ENCODE measurements around the gene FANCI.

Gene FANCI

GRCh38 chr15:89320200-89320599, 76.4 kb downstream of the FANCI start:
- no peak overlapping the region for H3K27ac ChIP-seq (ENCODE audit: low read length)
- no peak overlapping the region for H3K9ac ChIP-seq (ENCODE audit: low read length)
- H3K79me2 ChIP-seq (ENCODE audit: low read length): peaks cover 4% of the 10 kb centered on the region; the same call in 1 of the 2 replicates
- peaks cover 93% of the 10 kb centered on the region for H3K36me3 ChIP-seq (replicated peaks; ENCODE audit: low read depth, low read length)
- H2AFZ ChIP-seq (ENCODE audit: low read depth, low read length): no peak overlapping the region
- no peaks in the 10 kb centered on the region for H3K27me3 ChIP-seq (ENCODE audit: low read depth, low read length)
- no peak overlapping the region for H3K4me3 ChIP-seq (ENCODE audit: low read length)
- TF ChIP-seq EZH2phosphoT487 (IDR thresholded peaks at IDR 0.05; ENCODE audit: low read depth) (no peak), CTCF (IDR thresholded peaks at IDR 0.05; ENCODE audit: low read depth, low read length) (no peak)
- H3K9me3 ChIP-seq (ENCODE audit: insufficient read depth, low read length): no peaks in the 10 kb centered on the region
- H3K4me2 ChIP-seq (ENCODE audit: low read length): no peak overlapping the region
- no peaks in the 10 kb centered on the region for H3K4me1 ChIP-seq (ENCODE audit: low read length)
- 0 out of 2 replicates have a peak, but pooled peaks cover 7% of the 10 kb centered on the region for H4K20me1 ChIP-seq (ENCODE audit: insufficient read depth, low read length)

- Histone ChIP-seq H3K9me3 (ENCODE audit: insufficient read depth, low read length) (no peaks in the 10 kb centered on the region), H3K27ac (ENCODE audit: low read length) (no peak overlapping the region), H3K4me2 (ENCODE audit: low read length) (no peak overlapping the region), H2AFZ (ENCODE audit: low read depth, low read length) (no peak overlapping the region), H4K20me1 (ENCODE audit: insufficient read depth, low read length) (0 out of 2 replicates have a peak, but pooled peaks cover 11% of the 10 kb centered on the region), H3K4me1 (ENCODE audit: low read length) (no peaks in the 10 kb centered on the region), H3K4me3 (ENCODE audit: low read length) (no peak overlapping the region), H3K36me3 (replicated peaks; ENCODE audit: low read depth, low read length) (peaks cover 93% of the 10 kb centered on the region), H3K79me2 (ENCODE audit: low read length) (peaks cover 4% of the 10 kb centered on the region; the same call in 1 of the 2 replicates), H3K27me3 (ENCODE audit: low read depth, low read length) (no peaks in the 10 kb centered on the region), H3K9ac (ENCODE audit: low read length) (no peak overlapping the region)
- no peak for TF ChIP-seq EZH2phosphoT487 (IDR thresholded peaks at IDR 0.05; ENCODE audit: low read depth)
- TF ChIP-seq CTCF (IDR thresholded peaks at IDR 0.05; ENCODE audit: low read depth, low read length): no peak
These were observed 78.0 kb downstream of the FANCI start for GRCh38 chr15:89321521-89322410.

DNA sequence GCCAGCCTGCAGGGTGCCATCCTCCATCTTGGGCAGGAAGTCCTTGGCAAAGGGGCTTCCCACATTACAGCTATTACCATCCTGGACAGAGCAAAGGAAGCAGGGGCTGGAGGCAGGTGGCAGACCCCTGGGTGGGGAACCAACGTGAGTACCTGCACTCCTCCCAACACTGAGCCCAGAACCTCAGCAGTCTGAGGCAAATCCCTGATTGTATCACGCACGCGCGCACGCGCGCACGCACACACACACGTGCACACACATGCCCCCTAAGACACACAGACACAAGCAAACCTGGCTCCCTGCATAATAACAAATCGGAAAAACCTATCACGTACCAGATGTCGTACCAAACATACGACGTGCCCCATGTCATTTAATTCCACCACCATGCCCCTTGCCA, 79.0 kb downstream of the FANCI start:
- H3K4me2 ChIP-seq (ENCODE audit: low read length): no peak overlapping the region
- no peaks in the 10 kb centered on the region for H3K9me3 ChIP-seq (ENCODE audit: insufficient read depth, low read length)
- H3K27ac ChIP-seq (ENCODE audit: low read length): no peak overlapping the region
- H3K27me3 ChIP-seq (ENCODE audit: low read depth, low read length): no peaks in the 10 kb centered on the region
- H4K20me1 ChIP-seq (ENCODE audit: insufficient read depth, low read length): peaks cover 17% of the 10 kb centered on the region; the same call in 1 of the 2 replicates
- no peak overlapping the region for H3K9ac ChIP-seq (ENCODE audit: low read length)
- peaks cover 4% of the 10 kb centered on the region; the same call in 1 of the 2 replicates for H3K79me2 ChIP-seq (ENCODE audit: low read length)
- H3K4me1 ChIP-seq (ENCODE audit: low read length): no peaks in the 10 kb centered on the region
- TF ChIP-seq EZH2phosphoT487 (IDR thresholded peaks at IDR 0.05; ENCODE audit: low read depth): no peak
- no peak for TF ChIP-seq CTCF (IDR thresholded peaks at IDR 0.05; ENCODE audit: low read depth, low read length)
- H2AFZ ChIP-seq (ENCODE audit: low read depth, low read length): no peak overlapping the region
- H3K36me3 ChIP-seq (replicated peaks; ENCODE audit: low read depth, low read length): peaks cover 93% of the 10 kb centered on the region
- no peak overlapping the region for H3K4me3 ChIP-seq (ENCODE audit: low read length)

DNA sequence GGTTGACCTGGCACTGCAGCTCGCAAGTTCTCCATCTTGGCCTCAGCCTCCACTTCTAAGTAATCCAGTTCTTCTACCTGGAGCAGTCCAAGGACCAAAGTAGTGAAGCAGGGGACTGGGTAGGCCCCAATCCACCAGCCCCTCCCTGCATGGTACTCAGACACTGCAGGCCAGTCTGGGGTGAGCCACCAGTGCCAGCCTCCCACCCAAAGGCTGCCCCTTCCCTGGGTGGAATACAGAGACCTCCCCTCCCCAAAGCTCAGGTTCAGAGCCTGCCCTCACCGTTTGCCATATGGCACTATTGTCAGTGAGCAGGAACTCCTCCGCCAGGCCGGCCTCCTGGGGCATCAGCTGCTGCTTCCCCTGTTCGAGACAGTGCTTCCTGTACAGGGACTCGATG, 80.0 kb downstream of the FANCI start:
- Histone ChIP-seq H3K4me3 (ENCODE audit: low read length) (no peak overlapping the region), H4K20me1 (ENCODE audit: insufficient read depth, low read length) (peaks cover 20% of the 10 kb centered on the region; the same call in 1 of the 2 replicates), H3K9me3 (ENCODE audit: insufficient read depth, low read length) (no peaks in the 10 kb centered on the region), H3K4me2 (ENCODE audit: low read length) (no peak overlapping the region), H3K36me3 (replicated peaks; ENCODE audit: low read depth, low read length) (peaks cover 94% of the 10 kb centered on the region), H3K4me1 (ENCODE audit: low read length) (no peaks in the 10 kb centered on the region), H3K79me2 (ENCODE audit: low read length) (peaks cover 11% of the 10 kb centered on the region; the same call in 1 of the 2 replicates), H3K9ac (ENCODE audit: low read length) (no peak overlapping the region), H2AFZ (ENCODE audit: low read depth, low read length) (no peak overlapping the region), H3K27me3 (ENCODE audit: low read depth, low read length) (no peaks in the 10 kb centered on the region), H3K27ac (ENCODE audit: low read length) (no peak overlapping the region)
- TF ChIP-seq CTCF (IDR thresholded peaks at IDR 0.05; ENCODE audit: low read depth, low read length) (no peak), EZH2phosphoT487 (IDR thresholded peaks at IDR 0.05; ENCODE audit: low read depth) (no peak)

All from OCI-LY3 (cell line).